H9 (cell line): ENCODE results near the gene HBP1. TPM values are rescaled to one million over a fixed set of nuclear protein-coding genes. Genes with fewer than 3 reads are reported as not detected.

Experiments
- DNase-seq: peaks from one replicate; pipeline ENCODE4 v3.0.0-alpha.2; 2017
- H2AFZ ChIP-seq: one replicate; pipeline ENCODE4 v1.6.1; 2013; ENCODE audit warnings: mild to moderate bottlenecking, low read length, control low read depth, moderate library complexity
- H2AK5ac ChIP-seq: 2 replicates; pipeline ENCODE4 v1.6.1; 2013; ENCODE audit warnings: low read length, control low read depth, mixed read lengths; ENCODE audit not compliant: insufficient read length
- H2BK120ac ChIP-seq: one replicate; pipeline ENCODE4 v1.6.1; 2013; ENCODE audit warnings: low read depth, mild to moderate bottlenecking, low read length, control low read depth, inconsistent platforms; ENCODE audit not compliant: poor library complexity, severe bottlenecking
- H2BK12ac ChIP-seq: 2 replicates; pipeline ENCODE4 v1.6.1; 2013; ENCODE audit warnings: low read length, control low read depth, mixed read lengths, low read depth; ENCODE audit not compliant: insufficient read length
- H2BK15ac ChIP-seq: 2 replicates; pipeline ENCODE4 v1.6.1; 2013; ENCODE audit warnings: low read depth, low read length, control low read depth
- H2BK20ac ChIP-seq: one replicate; pipeline ENCODE4 v1.6.1; 2013; ENCODE audit warnings: low read depth, mild to moderate bottlenecking, low read length, control low read depth, inconsistent platforms; ENCODE audit not compliant: poor library complexity, severe bottlenecking
- H2BK5ac ChIP-seq: 2 replicates; pipeline ENCODE4 v1.6.1; 2013; ENCODE audit warnings: low read length, control low read depth, mixed read lengths; ENCODE audit not compliant: insufficient read length
- H3K14ac ChIP-seq: 2 replicates; pipeline ENCODE4 v1.6.1; 2013; ENCODE audit warnings: low read length, control low read depth; ENCODE audit not compliant: insufficient read depth
- H3K18ac ChIP-seq: 2 replicates; pipeline ENCODE4 v1.6.1; 2013; ENCODE audit warnings: low read depth, mild to moderate bottlenecking, mixed read lengths, low read length, control low read depth; ENCODE audit not compliant: insufficient read length
- H3K23ac ChIP-seq: 2 replicates; pipeline ENCODE4 v1.6.1; 2013; ENCODE audit warnings: low read length, control low read depth, mixed read lengths, low read depth; ENCODE audit not compliant: insufficient read length
- H3K23me2 ChIP-seq: 2 replicates; pipeline ENCODE4 v1.6.1; 2013; ENCODE audit warnings: low read depth, mild to moderate bottlenecking, mixed read lengths, low read length, control low read depth; ENCODE audit not compliant: insufficient read length, poor library complexity, severe bottlenecking
- H3K27ac ChIP-seq: 2 replicates; pipeline ENCODE4 v1.5.1; 2013; ENCODE audit warnings: low read length, control low read depth, mixed read lengths, low read depth; ENCODE audit not compliant: insufficient read length
- H3K27me3 ChIP-seq: 2 replicates; pipeline ENCODE4 v1.6.1; 2013; ENCODE audit warnings: low read length, control low read depth, inconsistent platforms; ENCODE audit not compliant: insufficient read depth
- H3K4ac ChIP-seq: 2 replicates; pipeline ENCODE4 v1.6.1; 2013; ENCODE audit warnings: low read depth, mild to moderate bottlenecking, control low read depth, inconsistent platforms, low read length, moderate library complexity
- H3K4me1 ChIP-seq: 2 replicates; pipeline ENCODE4 v1.6.1; 2013; ENCODE audit warnings: low read length, control low read depth, inconsistent platforms; ENCODE audit not compliant: insufficient read depth
- H3K4me2 ChIP-seq: 2 replicates; pipeline ENCODE4 v1.6.1; 2013; ENCODE audit warnings: low read length, control low read depth, mixed read lengths; ENCODE audit not compliant: insufficient read length, insufficient read depth
- H3K56ac ChIP-seq: 2 replicates; pipeline ENCODE4 v1.6.1; 2013; ENCODE audit warnings: low read depth, mild to moderate bottlenecking, mixed read lengths, low read length, control low read depth; ENCODE audit not compliant: insufficient read length
- H3K79me1 ChIP-seq: 2 replicates; pipeline ENCODE4 v1.6.1; 2013; ENCODE audit warnings: low read depth, mild to moderate bottlenecking, moderate library complexity, low read length, control low read depth, inconsistent platforms; ENCODE audit not compliant: insufficient read depth, poor library complexity, severe bottlenecking
- H3K79me2 ChIP-seq: 2 replicates; pipeline ENCODE4 v1.6.1; 2013; ENCODE audit warnings: low read length, control low read depth, inconsistent platforms; ENCODE audit not compliant: insufficient read depth
- H3K9ac ChIP-seq: 2 replicates; pipeline ENCODE4 v1.6.1; 2013; ENCODE audit warnings: low read length, control low read depth, mixed read lengths; ENCODE audit not compliant: insufficient read length; ENCODE audit errors: extremely low read depth
- H3K9me3 ChIP-seq: one replicate; pipeline ENCODE4 v1.6.1; 2013; ENCODE audit warnings: low read depth, low read length, inconsistent platforms; ENCODE audit not compliant: control insufficient read depth
- H3T11ph ChIP-seq: one replicate; pipeline ENCODE4 v1.6.1; 2013; ENCODE audit warnings: mild to moderate bottlenecking, low read length, control low read depth, inconsistent platforms
- H4K20me1 ChIP-seq: one replicate; pipeline ENCODE4 v1.6.1; 2013; ENCODE audit not compliant: control insufficient read depth, insufficient read length, insufficient read depth
- H4K5ac ChIP-seq: 2 replicates; pipeline ENCODE4 v1.6.1; 2013; ENCODE audit warnings: low read depth, mild to moderate bottlenecking, mixed read lengths, low read length, control low read depth; ENCODE audit not compliant: insufficient read length
- H4K8ac ChIP-seq: replicated peaks from 2 replicates; pipeline ENCODE4 v1.6.1; 2013; ENCODE audit warnings: low read length, control low read depth, mixed read lengths, low read depth; ENCODE audit not compliant: insufficient read length
- H4K91ac ChIP-seq: 2 replicates; pipeline ENCODE4 v1.6.1; 2013; ENCODE audit warnings: low read depth, mild to moderate bottlenecking, moderate library complexity, mixed read lengths, low read length, control low read depth; ENCODE audit not compliant: insufficient read length
- H3K27ac Mint-ChIP-seq, 3 experiments: 2 replicates in 2 of 3; 3 replicates in 1 of 3; pipeline ENCODE4 v1.8.0; 2020 to 2021; ENCODE audit warnings: mixed read lengths in 3 of 3, mild to moderate bottlenecking in 1 of 3, moderate library complexity in 1 of 3
- H3K27me3 Mint-ChIP-seq: 2 replicates; pipeline ENCODE4 v1.8.0; 2021; ENCODE audit warnings: low read depth, mild to moderate bottlenecking, moderate library complexity, mixed read lengths
- H3K36me3 Mint-ChIP-seq, 3 experiments: 2 replicates in 2 of 3; 3 replicates in 1 of 3; pipeline ENCODE4 v1.8.0; 2020 to 2021; ENCODE audit warnings: low read depth in 3 of 3, mixed read lengths in 3 of 3; ENCODE audit not compliant: insufficient read depth in 1 of 3
- H3K4me1 Mint-ChIP-seq, 2 experiments: 2 replicates each; pipeline ENCODE4 v1.8.0; 2020; ENCODE audit warnings: mixed read lengths in 2 of 2
- H3K4me3 Mint-ChIP-seq, 2 experiments: 2 replicates in 1 of 2; 3 replicates in 1 of 2; pipeline ENCODE4 v1.8.0; 2020 to 2021; ENCODE audit warnings: mild to moderate bottlenecking in 2 of 2, mixed read lengths in 2 of 2, moderate library complexity in 1 of 2
- H3K9me3 Mint-ChIP-seq, 2 experiments: 2 replicates in 1 of 2; 3 replicates in 1 of 2; pipeline ENCODE4 v1.8.0; 2020; ENCODE audit warnings: mild to moderate bottlenecking in 2 of 2, mixed read lengths in 2 of 2, moderate library complexity in 1 of 2
- CTCF ChIP-seq: fragments of 200-600 bp; sonication (generic); conservative IDR thresholded peaks from 3 replicates; pipeline ENCODE4 v1.8.0; 2021; ENCODE audit warnings: antibody characterized with exemption, mild to moderate bottlenecking
- WGBS: extraction: QIAGEN DNeasy Blood & Tissue Kit; methylation state at CpG from one replicate; pipeline ENCODE4 v1.1.7; 2013; ENCODE audit warnings: missing lambda C conversion rate, low lambda C conversion rate, mixed read lengths; ENCODE audit not compliant: insufficient read length; ENCODE audit errors: extremely low coverage; 5-methylcytosine and 5-hydroxymethylcytosine counted together
- total RNA-seq: library from RNA; stranded (reverse); gene quantifications from 2 replicates; pipeline ENCODE4 v1.2.1, GENCODE V29; 2021

The HBP1 gene
- total RNA-seq, 1 experiment from 2014 or later: 27.6 TPM

- H3K27ac Mint-ChIP-seq: no peak overlapping the region
- Histone ChIP-seq H3K56ac (no peak overlapping the region), H3T11ph (no peak overlapping the region), H4K91ac (no peak overlapping the region), H2BK120ac (no peak overlapping the region), H3K9me3 (no peaks in the 10 kb centered on the region), H2BK20ac (no peak overlapping the region), H4K8ac (no peak overlapping the region), H3K27ac (no peak overlapping the region), H3K4ac (no peak overlapping the region), H2AFZ (no peak overlapping the region), H3K23ac (no peak overlapping the region), H3K23me2 (no peaks in the 10 kb centered on the region), H3K4me2 (no peak overlapping the region), H3K14ac (no peak overlapping the region), H3K79me1 (no peaks in the 10 kb centered on the region), H2BK15ac (no peak overlapping the region), H3K79me2 (no peaks in the 10 kb centered on the region), H4K20me1 (no peaks in the 10 kb centered on the region), H2BK12ac (no peak overlapping the region), H3K9ac (no peak overlapping the region), H3K4me1 (no peaks in the 10 kb centered on the region), H3K18ac (no peak overlapping the region), H4K5ac (no peak overlapping the region), H2BK5ac (no peak overlapping the region), H3K27me3 (no peaks in the 10 kb centered on the region), H2AK5ac (no peak overlapping the region)
- H3K9me3 Mint-ChIP-seq: no peaks in the 10 kb centered on the region
- no peak for DNase-seq
- no peaks in the 10 kb centered on the region for H3K4me1 Mint-ChIP-seq
- WGBS: no CpG with 5 or more reads among the region's 3 CpGs
- H3K36me3 Mint-ChIP-seq: peaks cover 7 to 33% (median 25%) of the 10 kb centered on the region in 3 experiments; a peak in 6 of 7 replicates
- no peaks in the 10 kb centered on the region for H3K27me3 Mint-ChIP-seq
- H3K4me3 Mint-ChIP-seq: no peak overlapping the region
- no peak for TF ChIP-seq CTCF
Measured at GRCh38 chr7:107206706-107207105, 37.9 kb downstream of the HBP1 start.
